Neural cell (in vitro differentiated cells): ENCODE results near the gene CD101.

Source experiments
- EP300 ChIP-seq: fragments of 450-650 bp; conservative IDR thresholded peaks from 2 replicates; pipeline ENCODE4 v1.6.1; 2014; ENCODE audit warnings: antibody characterized with exemption, mild to moderate bottlenecking, moderate library complexity; ENCODE audit not compliant: poor library complexity, severe bottlenecking
- EZH2 ChIP-seq: fragments of 200-600, 300-800 bp; shearing (Covaris generic), sonication (generic); IDR thresholded peaks from 2 replicates; pipeline ENCODE4 v1.6.1; 2014; ENCODE audit warnings: antibody characterized with exemption, low read length, borderline replicate concordance, mild to moderate bottlenecking; ENCODE audit not compliant: insufficient read depth, poor library complexity, severe bottlenecking
- MXI1 ChIP-seq: fragments of 450-650 bp; conservative IDR thresholded peaks from 2 replicates; pipeline ENCODE4 v1.6.1; 2014; ENCODE audit warnings: antibody characterized with exemption, mild to moderate bottlenecking; ENCODE audit not compliant: poor library complexity, severe bottlenecking
- POLR2AphosphoS5 ChIP-seq: IDR thresholded peaks from 2 replicates; pipeline ENCODE4 v1.6.1; 2012
- RAD21 ChIP-seq: fragments of 450-650 bp; conservative IDR thresholded peaks from 2 replicates; pipeline ENCODE4 v1.6.1; 2014; ENCODE audit warnings: antibody characterized with exemption, mild to moderate bottlenecking, moderate library complexity
- SMC3 ChIP-seq: fragments of 450-650 bp; conservative IDR thresholded peaks from 2 replicates; pipeline ENCODE4 v1.6.1; 2014; ENCODE audit warnings: antibody characterized with exemption, mild to moderate bottlenecking, moderate library complexity; ENCODE audit not compliant: poor library complexity
- TF ChIP-seq, protein P1 (sequence below): fragments of 450-650 bp; IDR thresholded peaks from 2 replicates; pipeline ENCODE4 v1.5.1; 2014; ENCODE audit warnings: antibody characterized with exemption, mild to moderate bottlenecking, moderate library complexity; ENCODE audit not compliant: poor library complexity, severe bottlenecking
- TF ChIP-seq, protein P2 (sequence below): IDR thresholded peaks from 2 replicates; pipeline ENCODE4 v1.6.1; 2012; ENCODE audit warnings: borderline replicate concordance

- TF ChIP-seq, protein P1, sequence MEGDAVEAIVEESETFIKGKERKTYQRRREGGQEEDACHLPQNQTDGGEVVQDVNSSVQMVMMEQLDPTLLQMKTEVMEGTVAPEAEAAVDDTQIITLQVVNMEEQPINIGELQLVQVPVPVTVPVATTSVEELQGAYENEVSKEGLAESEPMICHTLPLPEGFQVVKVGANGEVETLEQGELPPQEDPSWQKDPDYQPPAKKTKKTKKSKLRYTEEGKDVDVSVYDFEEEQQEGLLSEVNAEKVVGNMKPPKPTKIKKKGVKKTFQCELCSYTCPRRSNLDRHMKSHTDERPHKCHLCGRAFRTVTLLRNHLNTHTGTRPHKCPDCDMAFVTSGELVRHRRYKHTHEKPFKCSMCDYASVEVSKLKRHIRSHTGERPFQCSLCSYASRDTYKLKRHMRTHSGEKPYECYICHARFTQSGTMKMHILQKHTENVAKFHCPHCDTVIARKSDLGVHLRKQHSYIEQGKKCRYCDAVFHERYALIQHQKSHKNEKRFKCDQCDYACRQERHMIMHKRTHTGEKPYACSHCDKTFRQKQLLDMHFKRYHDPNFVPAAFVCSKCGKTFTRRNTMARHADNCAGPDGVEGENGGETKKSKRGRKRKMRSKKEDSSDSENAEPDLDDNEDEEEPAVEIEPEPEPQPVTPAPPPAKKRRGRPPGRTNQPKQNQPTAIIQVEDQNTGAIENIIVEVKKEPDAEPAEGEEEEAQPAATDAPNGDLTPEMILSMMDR, result no peak
- TF ChIP-seq MXI1 (no peak), EZH2 (no peak), SMC3 (no peak), EP300 (no peak), POLR2AphosphoS5 (no peak), RAD21 (no peak)
- TF ChIP-seq, protein P2, sequence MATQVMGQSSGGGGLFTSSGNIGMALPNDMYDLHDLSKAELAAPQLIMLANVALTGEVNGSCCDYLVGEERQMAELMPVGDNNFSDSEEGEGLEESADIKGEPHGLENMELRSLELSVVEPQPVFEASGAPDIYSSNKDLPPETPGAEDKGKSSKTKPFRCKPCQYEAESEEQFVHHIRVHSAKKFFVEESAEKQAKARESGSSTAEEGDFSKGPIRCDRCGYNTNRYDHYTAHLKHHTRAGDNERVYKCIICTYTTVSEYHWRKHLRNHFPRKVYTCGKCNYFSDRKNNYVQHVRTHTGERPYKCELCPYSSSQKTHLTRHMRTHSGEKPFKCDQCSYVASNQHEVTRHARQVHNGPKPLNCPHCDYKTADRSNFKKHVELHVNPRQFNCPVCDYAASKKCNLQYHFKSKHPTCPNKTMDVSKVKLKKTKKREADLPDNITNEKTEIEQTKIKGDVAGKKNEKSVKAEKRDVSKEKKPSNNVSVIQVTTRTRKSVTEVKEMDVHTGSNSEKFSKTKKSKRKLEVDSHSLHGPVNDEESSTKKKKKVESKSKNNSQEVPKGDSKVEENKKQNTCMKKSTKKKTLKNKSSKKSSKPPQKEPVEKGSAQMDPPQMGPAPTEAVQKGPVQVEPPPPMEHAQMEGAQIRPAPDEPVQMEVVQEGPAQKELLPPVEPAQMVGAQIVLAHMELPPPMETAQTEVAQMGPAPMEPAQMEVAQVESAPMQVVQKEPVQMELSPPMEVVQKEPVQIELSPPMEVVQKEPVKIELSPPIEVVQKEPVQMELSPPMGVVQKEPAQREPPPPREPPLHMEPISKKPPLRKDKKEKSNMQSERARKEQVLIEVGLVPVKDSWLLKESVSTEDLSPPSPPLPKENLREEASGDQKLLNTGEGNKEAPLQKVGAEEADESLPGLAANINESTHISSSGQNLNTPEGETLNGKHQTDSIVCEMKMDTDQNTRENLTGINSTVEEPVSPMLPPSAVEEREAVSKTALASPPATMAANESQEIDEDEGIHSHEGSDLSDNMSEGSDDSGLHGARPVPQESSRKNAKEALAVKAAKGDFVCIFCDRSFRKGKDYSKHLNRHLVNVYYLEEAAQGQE, result no peak
These were observed 43.5 kb upstream of the CD101 start for GRCh38 chr1:116958110-116958509.
